Ectodermal cell (in vitro differentiated cells): ENCODE measurements around the gene TNFAIP8L2.

Source experiments
- H3K27ac ChIP-seq: 2 replicates; pipeline ENCODE4 v1.7.0; 2013; ENCODE audit warnings: mild to moderate bottlenecking, low read depth, low read length; ENCODE audit not compliant: insufficient read depth, poor library complexity, severe bottlenecking
- H3K27me3 ChIP-seq: 2 replicates; pipeline ENCODE4 v1.7.0; 2013; ENCODE audit warnings: mild to moderate bottlenecking, low read length; ENCODE audit not compliant: insufficient read depth, control insufficient read depth, poor library complexity, severe bottlenecking
- H3K36me3 ChIP-seq: one replicate; pipeline ENCODE4 v1.7.0; 2013; ENCODE audit warnings: low read length; ENCODE audit not compliant: control insufficient read depth, insufficient read depth
- H3K4me1 ChIP-seq: one replicate; pipeline ENCODE4 v1.7.0; 2013; ENCODE audit warnings: low read length; ENCODE audit not compliant: control insufficient read depth, insufficient read depth
- H3K4me3 ChIP-seq: 2 replicates; pipeline ENCODE4 v1.7.0; 2013; ENCODE audit warnings: low read depth, low read length, control low read depth; ENCODE audit not compliant: insufficient read depth
- H3K9me3 ChIP-seq: 2 replicates; pipeline ENCODE4 v1.7.0; 2013; ENCODE audit warnings: mild to moderate bottlenecking, low read length, moderate library complexity; ENCODE audit not compliant: control insufficient read depth
- WGBS, 2 experiments: methylation state at CpG; one replicate each; pipeline ENCODE4 v1.1.7; 2013; ENCODE audit warnings: missing lambda C conversion rate in 2 of 2; 5-methylcytosine and 5-hydroxymethylcytosine counted together

The TNFAIP8L2 gene

DNA sequence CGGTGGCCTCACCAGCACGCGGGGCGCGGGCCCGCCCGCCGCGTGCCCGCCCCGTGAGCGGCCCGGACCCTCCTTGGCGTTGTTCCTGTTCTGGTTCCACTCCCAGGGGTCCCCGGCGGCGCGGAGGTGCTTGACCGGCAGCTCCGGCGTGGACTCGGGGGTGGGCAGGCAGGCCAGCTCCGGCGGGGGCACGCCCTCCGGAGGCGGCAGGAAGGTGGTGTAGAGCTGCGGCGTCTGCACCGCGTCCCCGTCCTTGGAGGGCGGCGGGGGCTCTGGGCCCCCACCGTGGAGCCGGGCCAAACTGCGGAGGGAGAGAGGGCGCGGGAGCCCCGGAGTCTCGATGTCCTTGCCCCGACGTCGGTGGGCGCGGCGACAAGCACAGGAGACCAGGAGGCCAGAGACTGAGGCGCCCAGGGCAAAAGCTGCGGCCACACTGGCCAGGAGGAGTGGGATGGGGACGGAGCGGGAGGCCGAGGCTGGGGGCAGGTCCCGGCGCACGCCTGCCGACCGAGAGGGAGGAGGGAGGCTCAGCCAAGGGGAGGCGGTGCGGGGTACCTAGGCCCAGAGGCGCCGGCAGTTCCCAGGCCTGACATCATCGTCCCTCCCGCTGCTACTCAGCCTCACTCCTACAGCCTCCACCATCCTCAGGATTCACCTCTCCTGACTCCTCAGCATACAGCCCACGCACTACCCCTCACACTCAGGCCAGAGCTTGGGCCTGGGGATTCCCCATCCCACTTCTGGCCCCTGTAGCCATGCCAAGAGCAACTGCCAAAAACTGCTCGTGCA is 23.2 kb upstream of the TNFAIP8L2 start:
- Histone ChIP-seq H3K4me1 (peaks cover 11% of the 10 kb centered on the region), H3K36me3 (peaks cover 5% of the 10 kb centered on the region), H3K27ac (no peak overlapping the region), H3K27me3 (peaks cover 32% of the 10 kb centered on the region), H3K4me3 (no peak overlapping the region), H3K9me3 (no peaks in the 10 kb centered on the region)
- whole genome bisulfite sequencing, 2 experiments: 70 to 79% methylated on average over 65 of the region's 65 CpGs

DNA sequence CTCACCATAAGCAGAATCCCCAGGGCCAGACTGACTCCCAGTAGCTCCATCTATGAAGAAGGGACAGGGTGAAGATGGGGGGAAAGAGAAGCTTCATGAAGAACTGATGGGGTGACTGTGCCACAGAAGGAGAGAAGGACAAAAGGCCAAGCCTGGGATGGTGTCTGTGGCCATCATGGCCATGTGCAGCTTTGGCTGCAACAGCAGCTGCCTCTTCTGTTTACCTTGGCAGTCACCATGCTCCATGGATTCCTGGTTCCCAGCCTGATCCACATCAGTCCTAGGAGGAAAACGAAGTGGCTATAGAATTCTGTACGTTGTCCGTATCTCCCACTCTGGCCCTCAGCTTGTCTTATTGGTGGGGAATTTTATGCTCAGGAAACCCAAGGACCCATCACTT is 22.1 kb upstream of the TNFAIP8L2 start:
- no peak overlapping the region for H3K4me3 ChIP-seq
- WGBS, 2 experiments: 95 to 96% methylated on average over 3 of the region's 3 CpGs
- H3K27ac ChIP-seq: no peak overlapping the region
- peaks cover 5% of the 10 kb centered on the region for H3K36me3 ChIP-seq
- H3K4me1 ChIP-seq: peaks cover 11% of the 10 kb centered on the region
- peaks cover 32% of the 10 kb centered on the region for H3K27me3 ChIP-seq
- no peaks in the 10 kb centered on the region for H3K9me3 ChIP-seq

DNA sequence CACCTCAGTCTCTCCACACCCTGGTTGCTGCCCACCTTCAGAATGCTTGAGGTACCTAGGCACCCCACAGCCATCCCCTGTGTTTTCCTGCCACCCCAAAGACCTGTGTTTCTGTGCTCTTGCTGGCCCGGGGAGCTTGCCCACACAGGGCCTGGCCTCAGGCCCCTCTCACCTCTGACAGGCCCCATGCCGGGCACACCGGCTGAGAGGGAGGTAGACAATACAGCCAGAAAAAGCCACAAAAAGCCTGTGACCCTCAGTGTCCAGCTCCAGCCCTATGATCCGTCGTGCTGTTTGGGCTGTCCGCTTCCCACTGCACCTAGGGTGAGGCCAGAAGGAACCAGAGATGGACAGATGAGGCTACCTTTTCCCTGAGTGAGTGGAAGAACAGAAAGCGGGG is 21.5 kb upstream of the TNFAIP8L2 start:
- H3K27me3 ChIP-seq: peaks cover 32% of the 10 kb centered on the region
- no peaks in the 10 kb centered on the region for H3K9me3 ChIP-seq
- no peak overlapping the region for H3K4me3 ChIP-seq
- WGBS, 2 experiments: 93 to 94% methylated on average over 7 of the region's 7 CpGs
- peaks cover 11% of the 10 kb centered on the region for H3K4me1 ChIP-seq
- peaks cover 5% of the 10 kb centered on the region for H3K36me3 ChIP-seq
- no peak overlapping the region for H3K27ac ChIP-seq

DNA sequence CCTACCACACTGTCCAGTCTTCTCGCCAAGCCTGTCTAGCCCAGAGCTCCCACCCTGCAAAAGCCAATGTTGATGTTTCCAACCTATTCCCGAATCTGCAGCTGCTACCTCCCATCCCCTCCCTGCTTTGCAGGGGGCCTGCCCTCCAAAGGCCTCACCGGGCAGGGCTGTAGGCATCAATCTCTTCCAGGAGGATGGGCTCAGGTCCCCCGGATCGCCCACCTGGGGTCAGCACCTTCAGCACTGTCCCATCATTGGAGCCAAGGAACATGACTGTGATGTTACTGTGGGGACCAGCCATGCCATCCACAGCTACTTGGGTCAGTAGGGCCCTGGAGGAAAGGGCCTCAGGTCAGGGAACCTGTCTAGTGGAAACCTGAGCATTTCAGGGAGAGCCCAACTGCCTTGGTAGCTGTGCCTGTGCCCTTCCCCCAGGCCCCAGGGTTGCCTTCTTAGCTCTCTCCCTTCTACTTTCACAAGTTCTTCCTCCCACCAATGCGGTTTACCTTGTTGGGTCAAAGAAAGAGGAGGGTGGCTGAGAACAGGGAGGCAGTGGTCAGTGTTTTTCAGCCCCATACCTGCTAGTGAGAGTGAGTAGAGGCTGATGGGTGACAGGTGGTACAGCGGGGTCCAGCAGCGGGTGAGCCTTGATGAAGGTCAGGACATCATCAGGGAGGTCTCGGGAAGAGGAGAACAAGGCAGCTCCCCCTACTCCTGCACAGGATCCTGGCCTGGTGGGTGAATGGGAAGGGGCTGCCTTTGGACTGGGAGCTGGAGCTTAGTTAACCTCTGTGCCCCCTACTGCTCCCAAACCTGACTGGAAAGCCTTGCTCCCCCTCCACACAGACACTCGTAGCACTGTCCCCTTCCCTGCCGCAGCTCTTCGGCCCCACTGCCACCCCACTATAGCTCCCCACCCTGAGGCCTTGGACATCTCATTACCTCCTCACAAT is 20.7 kb upstream of the TNFAIP8L2 start:
- Histone ChIP-seq H3K4me1 (peaks cover 11% of the 10 kb centered on the region), H3K27me3 (peaks cover 27% of the 10 kb centered on the region), H3K9me3 (no peaks in the 10 kb centered on the region), H3K36me3 (peaks cover 5% of the 10 kb centered on the region), H3K4me3 (no peak overlapping the region), H3K27ac (no peak overlapping the region)
- WGBS, 2 experiments: 90 to 93% methylated on average over 12 of the region's 12 CpGs

DNA sequence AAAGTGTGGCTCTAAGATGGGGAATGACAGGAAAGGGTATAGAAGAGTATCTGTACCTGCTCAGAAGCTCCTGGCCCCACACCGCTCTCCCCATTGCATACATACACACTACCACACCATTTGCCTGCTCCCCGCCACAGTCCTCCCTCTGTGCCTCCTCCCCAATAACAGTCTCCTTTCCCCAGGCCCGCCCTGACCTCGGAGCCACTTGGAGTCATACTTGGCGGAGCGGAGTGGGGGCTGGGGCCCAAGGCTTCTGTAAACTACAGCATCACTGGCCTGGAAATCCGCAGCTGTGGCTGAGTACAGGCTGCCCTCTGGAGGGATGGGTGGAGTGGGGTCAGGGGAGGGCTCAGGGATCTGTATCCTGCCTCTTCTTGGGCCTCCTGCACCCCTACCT is 18.7 kb upstream of the TNFAIP8L2 start:
- Histone ChIP-seq H3K4me1 (no peaks in the 10 kb centered on the region), H3K9me3 (no peaks in the 10 kb centered on the region), H3K4me3 (no peak overlapping the region), H3K27ac (no peak overlapping the region), H3K27me3 (peaks cover 10% of the 10 kb centered on the region), H3K36me3 (peaks cover 5% of the 10 kb centered on the region)
- 92 to 95% methylated on average over 7 of the region's 7 CpGs for WGBS, 2 experiments

DNA sequence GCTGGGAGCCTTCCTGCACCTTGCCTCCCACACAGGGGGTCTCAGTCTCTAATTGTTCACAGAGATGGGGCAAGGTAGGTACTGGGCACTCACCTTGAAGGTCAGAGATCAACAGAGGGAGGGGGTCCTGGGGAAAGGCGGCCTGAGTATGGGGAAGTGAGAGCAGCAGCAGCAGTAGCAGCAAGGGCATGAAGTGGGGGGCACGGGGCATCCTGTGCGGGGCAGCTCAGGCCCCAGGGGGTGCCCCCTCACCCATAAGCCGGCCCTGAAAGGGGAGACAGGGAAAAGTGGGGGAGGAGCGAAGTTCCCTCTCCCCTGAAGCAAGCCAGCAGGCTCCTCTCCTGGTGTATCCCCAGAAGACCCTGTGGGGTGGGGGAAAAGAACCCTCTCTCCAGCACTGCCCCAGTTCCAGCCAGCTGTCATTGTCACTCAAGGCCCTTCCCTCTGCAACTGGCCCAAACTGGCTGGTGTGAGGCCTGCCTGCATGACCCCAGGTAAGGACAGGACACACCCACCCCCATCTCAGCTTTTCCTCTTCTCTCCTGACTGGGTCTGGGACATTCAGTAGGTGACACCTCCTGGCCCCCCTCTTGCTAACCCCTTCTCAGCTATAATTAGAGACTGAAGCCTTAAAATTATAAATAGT is 13.9 kb upstream of the TNFAIP8L2 start:
- no peak overlapping the region for H3K27ac ChIP-seq
- no peak overlapping the region for H3K4me3 ChIP-seq
- no peaks in the 10 kb centered on the region for H3K9me3 ChIP-seq
- 86 to 88% methylated on average over 4 to 5 of the region's 5 CpGs for WGBS, 2 experiments
- no peaks in the 10 kb centered on the region for H3K36me3 ChIP-seq
- H3K27me3 ChIP-seq: peaks cover 16% of the 10 kb centered on the region
- peaks cover 14% of the 10 kb centered on the region for H3K4me1 ChIP-seq

DNA sequence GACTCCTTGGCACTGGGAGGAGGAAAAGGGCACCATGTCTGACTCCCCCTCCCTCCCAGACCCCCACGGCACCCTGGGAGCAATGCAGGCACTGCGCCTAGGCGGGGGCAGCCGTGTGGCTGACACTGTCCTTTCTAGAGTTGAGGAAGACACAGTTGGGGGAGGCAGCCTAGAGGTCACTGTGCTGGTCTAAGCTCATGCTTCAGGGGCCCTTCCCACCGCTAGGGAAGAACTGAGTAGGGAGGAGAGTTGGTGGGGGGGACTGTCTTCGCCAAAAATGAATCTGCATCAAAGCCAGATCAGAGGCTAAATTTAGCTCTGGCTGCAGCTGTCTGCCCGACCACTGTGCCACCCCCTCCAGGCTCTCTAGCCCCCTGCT is 13.4 kb upstream of the TNFAIP8L2 start:
- no peak overlapping the region for H3K27ac ChIP-seq
- H3K4me3 ChIP-seq: no peak overlapping the region
- WGBS, 2 experiments: 63 to 64% methylated on average over 7 of the region's 7 CpGs
- peaks cover 21% of the 10 kb centered on the region for H3K27me3 ChIP-seq
- H3K4me1 ChIP-seq: peaks cover 14% of the 10 kb centered on the region
- H3K9me3 ChIP-seq: no peaks in the 10 kb centered on the region
- no peaks in the 10 kb centered on the region for H3K36me3 ChIP-seq

DNA sequence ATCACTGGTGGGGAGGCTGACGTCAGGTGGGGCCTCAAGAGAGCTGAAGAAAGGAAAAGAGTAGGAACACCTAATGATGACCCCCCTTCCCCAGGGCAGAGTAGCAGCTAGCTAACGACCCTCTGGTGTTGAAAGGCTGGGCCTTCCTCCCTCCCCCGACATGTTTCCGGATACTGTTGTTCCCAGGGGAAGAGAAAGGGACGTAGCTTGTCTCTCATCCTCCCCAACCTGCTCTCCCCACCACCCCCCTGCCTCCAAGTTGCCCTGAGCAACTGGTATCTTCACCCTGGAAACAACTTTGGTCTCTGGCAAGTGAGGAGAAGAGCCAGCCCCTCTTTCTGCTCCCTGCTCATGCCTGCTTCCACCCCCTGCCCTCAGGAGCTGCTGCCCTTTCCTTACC is 12.5 kb upstream of the TNFAIP8L2 start:
- 21 to 37% methylated on average over 4 to 5 of the region's 5 CpGs for WGBS, 2 experiments
- Histone ChIP-seq H3K9me3 (no peaks in the 10 kb centered on the region), H3K27me3 (peaks cover 23% of the 10 kb centered on the region), H3K4me3 (no peak overlapping the region), H3K4me1 (peaks cover 14% of the 10 kb centered on the region), H3K27ac (no peak overlapping the region), H3K36me3 (no peaks in the 10 kb centered on the region)

DNA sequence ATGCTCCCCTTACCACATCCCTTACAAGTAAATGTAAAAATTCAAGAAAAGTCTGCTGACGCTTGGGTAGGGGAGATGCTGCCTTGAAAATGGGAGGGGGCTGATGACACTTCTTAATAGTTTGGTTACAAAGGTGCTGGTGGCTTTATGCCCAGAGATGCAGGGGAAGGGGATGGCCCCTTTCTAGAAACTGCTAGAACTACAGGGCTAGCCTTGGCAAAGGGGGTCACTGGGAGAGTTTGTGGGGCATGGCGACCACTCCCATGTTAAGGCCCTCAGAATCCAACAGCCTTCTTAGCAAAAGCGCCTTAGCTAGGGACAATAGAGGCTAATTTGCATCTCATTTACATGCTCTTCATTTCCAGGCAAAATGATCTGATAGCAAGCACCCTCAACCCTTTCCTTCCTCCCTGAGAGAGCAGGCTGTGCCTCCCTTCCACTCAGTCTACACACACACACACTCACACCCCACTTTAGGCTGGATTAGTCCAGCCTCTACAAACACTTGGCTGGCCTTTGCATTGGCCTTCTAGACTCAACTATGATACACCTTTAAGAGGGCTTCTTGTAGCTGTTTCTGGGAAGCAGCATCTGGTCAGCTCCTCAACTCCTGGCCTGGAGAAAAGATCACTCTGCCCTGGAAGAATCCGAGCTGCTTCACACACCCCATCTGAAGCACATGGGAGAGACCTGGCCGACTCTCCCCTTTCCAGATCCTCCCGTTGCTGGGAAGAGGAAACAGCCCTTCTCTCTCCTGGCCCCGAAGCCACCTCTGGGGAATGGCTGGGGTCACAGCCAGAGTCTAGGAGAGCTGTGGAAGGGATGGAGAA is 11.8 kb upstream of the TNFAIP8L2 start:
- H3K4me1 ChIP-seq: peaks cover 14% of the 10 kb centered on the region
- peak overlapping the region; percentile 88 for H3K4me3 ChIP-seq
- no peaks in the 10 kb centered on the region for H3K9me3 ChIP-seq
- peaks cover 23% of the 10 kb centered on the region for H3K27me3 ChIP-seq
- WGBS, 2 experiments: 56 to 59% methylated on average over 7 of the region's 7 CpGs
- no peaks in the 10 kb centered on the region for H3K36me3 ChIP-seq
- no peak overlapping the region for H3K27ac ChIP-seq
